Activated CD4-positive, CD25-positive, alpha-beta regulatory T cell treated with anti-CD3 and anti-CD28 coated beads, Interleukin-2, amount 50 U/mL, for 16 hours (primary cell): ENCODE results near the gene ZMPSTE24.

Experiments
- DNase-seq: peaks from one replicate; pipeline ENCODE4 v3.0.0-alpha.2; 2020; ENCODE audit warnings: low read depth, low spot score

ZMPSTE24 gene

GRCh38 chr1:40258445-40258769, 371 bp downstream of the ZMPSTE24 start:
- no peak for DNase-seq

DNA sequence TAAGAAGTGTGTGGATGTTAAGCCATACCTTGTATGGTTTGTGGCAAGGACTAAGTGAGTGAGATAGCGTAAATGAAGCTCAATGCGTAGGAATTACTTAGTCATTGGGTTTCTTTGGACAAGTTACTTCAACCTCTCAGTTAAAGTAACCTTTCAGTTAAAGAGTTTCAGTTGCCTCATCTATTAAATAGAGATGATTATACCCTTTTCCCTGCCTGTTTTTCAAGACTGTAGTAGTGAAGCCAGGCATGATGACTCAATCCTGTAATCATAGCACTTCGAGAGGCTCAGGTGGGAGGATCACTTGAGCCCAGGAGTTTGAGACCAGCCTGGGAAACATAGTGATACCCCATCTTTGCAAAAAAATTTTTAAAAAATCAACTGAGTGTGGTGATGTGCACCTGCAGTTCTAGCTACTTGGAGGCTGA, 6.3 kb downstream of the ZMPSTE24 start:
- DNase-seq = no peak

GRCh38 chr1:40265298-40265697, 7.3 kb downstream of the ZMPSTE24 start:
- no peak for DNase-seq

- DNase-seq = no peak
These were observed 7.9 kb downstream of the ZMPSTE24 start for GRCh38 chr1:40265919-40266318.

- DNase-seq = no peak
These were observed 8.9 kb downstream of the ZMPSTE24 start for GRCh38 chr1:40266786-40267535.

- DNase-seq = no peak
These were observed 9.7 kb downstream of the ZMPSTE24 start for GRCh38 chr1:40267767-40268187.

DNA sequence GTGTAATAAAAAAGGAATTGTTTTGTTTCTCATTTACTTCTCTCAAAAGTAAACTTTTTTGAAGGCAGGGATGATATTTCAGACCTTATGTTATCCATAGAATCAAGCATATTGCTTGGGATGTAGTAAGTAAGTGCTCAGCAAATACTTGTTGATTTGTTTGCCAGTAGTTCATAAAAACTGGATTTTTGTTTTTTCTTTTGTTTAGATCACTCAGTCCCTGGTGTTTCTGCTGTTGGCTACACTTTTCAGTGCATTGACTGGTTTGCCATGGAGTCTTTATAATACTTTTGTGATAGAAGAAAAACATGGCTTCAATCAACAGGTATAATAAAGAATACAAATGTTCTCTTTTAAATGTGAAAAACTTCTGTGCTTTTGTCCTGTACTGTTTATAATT, 10.2 kb downstream of the ZMPSTE24 start:
- DNase-seq = no peak

- DNase-seq = no peak
These were observed 12.3 kb downstream of the ZMPSTE24 start for GRCh38 chr1:40270152-40270834.

DNA sequence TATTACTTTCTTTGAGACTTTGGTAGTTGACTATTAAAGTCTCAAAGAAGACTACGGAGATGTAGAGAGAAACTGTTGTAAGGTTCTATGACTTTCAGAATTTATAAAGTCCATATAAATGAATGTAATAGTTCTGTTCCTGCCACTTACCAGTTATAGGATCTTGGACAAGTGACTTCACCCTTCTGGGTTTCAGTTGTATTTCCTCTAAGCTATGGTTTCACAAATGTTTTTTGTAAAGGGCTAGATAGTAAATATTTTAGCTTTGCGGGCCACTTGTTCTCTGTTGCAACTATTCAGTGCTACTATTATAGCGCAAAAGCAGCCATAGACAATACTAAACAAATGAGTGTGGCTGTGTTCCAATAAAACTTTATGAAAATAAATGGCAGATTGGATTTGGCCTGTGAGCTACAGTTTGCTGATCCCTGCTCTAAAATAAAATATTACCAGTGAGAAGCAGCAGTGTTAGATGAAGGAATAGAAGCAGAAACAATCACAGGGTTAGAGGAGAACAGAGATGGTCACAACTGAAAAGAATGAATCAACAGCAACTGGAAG, 14.7 kb downstream of the ZMPSTE24 start:
- DNase-seq = no peak

DNA sequence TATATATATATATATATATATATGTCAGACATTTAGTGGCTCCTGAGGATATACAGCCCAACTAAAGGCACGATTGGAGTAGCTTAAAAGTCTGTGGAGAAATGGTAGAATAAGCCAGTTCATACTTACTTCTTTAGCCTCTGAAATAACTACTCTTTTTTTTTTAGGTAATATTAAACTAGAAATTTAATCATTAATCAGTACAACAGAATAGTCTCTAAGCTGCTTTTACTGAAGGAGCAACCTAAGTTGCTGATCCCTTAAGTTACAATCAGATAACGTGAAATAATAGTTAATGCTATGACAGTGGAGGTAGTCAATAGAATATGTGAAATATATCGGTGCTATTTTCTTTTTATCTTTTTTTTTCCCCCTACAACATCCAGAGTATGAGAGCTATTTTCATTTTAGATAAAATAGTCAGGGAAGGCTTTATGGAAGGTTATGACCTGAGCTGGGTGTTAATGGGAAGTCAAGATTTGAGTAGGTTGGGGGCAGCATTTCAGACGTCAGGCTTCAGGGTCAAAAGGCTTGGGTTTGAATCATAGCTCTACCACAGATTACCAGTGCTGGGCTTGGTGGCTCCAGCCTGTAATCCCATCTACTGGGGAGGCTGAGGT, 15.6 kb downstream of the ZMPSTE24 start:
- DNase-seq = no peak

DNA sequence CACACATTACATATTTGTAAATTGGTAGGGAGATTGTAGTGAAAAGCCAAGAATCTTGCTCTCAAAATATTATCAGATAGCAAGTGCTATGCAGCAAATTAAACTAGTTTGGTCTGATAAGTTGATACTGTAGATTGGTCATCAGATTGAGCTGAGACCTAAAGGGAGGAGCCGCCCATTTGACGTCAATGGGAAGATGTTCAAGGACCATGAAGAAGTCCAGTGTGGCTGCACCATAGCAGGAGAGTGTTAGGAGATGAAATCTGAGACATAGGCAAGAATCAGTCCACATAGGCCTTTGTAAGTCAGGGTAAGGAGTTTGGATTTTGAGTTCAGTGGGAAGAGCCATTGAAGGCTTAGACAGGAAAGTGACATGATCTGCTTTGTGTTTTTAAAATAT, 16.3 kb downstream of the ZMPSTE24 start:
- DNase-seq = no peak

- no peak for DNase-seq
These were observed 18.1 kb downstream of the ZMPSTE24 start for GRCh38 chr1:40276122-40276521.

DNA sequence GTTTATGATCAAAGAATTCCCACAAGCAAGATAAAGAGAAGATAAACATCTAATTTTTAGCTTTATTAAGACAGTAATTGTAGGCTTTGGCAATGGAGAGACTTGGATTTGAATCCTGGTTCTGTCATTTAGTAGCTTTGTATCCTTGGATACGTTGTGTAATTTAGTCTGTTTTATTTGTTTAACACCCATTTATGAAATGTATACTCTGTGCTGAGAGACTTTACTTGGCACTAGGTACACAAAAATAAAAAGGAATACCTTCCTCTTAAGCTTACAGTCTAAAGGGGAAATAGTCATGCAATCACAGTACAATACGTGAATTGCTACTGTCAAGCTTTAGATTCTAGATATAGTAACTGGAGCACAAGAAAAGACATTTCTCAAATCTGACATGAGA, 23.8 kb downstream of the ZMPSTE24 start:
- no peak for DNase-seq

DNA sequence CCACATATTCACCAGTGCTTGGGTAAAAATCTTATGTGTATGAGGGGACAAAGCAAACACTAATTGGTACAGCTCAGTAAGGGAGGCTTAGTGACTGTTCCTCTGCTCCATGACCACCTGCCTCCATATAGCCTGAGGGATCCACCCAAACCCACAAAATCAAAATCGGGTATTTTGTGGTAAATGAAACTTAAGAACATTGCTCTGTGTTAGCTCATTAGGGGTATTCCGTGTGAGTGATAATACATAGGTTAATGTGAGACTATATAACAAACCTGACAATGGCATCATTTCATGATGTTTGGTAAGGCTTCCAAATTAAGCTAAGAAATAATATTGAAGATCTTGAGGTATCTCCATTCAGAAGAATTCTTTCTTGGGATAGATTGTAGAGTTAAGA, 33.3 kb downstream of the ZMPSTE24 start:
- no peak for DNase-seq

DNA sequence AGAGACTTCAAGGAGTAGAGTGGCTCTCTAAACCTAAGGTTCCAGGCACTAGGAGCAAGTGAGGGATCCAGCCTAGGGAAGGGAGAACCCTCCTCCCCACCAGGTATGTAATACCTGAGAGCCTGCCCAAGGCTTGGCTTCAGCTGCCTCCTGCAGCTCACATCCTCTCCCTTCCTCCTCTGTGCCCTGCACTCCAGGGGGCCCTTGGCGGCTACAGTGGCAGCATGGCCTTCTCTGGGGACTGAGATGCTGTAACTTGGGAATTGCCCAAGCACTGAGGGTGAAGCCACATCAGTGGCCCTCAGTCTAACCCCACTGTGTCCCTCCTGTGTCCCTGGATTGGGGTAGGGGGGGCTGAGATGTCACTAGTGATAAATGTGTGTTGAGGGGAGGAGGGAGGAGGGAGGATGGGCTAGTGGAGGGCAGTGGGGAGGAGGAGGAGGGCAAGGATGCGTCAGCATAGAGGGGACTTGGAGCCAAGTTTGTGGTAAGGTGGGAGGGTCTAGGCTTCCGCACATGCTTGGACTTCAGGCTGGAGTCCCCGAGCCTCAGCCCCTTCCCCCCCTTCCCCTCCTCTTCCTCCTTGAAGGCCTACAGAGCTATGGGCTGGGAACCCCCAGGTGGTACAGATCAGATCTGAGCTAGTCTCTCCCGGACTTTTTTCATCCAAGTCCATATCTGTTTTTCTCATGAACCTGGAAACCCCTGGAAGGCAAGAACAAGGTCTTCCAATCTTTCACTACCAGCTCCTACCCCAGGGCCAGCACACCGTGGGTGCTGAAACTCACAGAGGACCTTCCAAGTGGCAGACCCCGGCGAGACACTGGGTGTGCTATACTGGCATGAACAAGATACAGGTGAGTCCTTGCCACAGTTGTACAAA, 41.6 kb downstream of the ZMPSTE24 start:
- no peak for DNase-seq

GRCh38 chr1:40300249-40300567, 42.2 kb downstream of the ZMPSTE24 start:
- DNase-seq = no peak

DNA sequence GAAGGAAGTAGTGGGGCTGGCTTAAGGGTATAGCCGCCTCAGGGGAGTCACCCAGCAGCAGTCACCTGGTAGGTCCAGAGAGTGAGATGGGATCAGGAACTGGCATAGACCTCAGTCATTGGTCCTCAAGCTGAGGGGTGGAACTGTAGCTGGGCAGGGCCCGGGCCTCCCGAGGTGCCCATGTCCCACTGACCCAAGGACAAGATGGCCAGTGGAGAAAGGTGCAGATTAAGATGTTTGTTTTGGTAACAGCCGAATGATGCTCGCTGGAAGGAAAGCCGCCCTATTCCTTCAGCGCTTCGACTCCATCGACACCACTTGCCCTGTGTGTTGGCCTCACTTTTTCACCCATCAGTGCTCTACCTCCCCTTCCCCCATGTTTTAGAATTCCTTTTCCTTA, 42.6 kb downstream of the ZMPSTE24 start:
- DNase-seq = no peak

GRCh38 chr1:40301066-40301465, 43.0 kb downstream of the ZMPSTE24 start:
- DNase-seq = no peak

GRCh38 chr1:40301541-40302299, 43.7 kb downstream of the ZMPSTE24 start:
- no peak for DNase-seq

DNA sequence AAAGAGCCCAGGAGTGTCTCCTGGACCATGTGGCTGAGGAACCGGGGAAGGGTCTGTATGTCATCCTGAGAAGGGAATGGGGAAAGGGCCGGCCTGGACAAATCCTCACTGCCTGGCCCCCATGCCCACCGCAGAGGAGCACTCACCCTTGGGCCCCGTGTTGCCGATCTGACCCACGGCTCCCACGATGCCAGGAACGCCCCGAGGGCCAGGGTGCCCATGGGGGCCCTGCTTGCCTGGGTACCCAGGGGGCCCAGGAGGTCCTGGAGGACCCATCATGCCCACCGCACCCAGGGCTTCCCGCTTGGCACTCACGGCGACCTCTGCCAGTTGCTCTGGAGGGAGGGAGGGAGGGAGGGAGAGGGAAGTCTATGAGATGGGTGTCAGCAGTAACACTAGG, 44.4 kb downstream of the ZMPSTE24 start:
- DNase-seq = no peak
